GM21529 (cell line): ENCODE measurements around the gene CPD.
"Not testable (repeated sequence)": the region's sequence is repeated elsewhere in the genome, so short reads cannot be mapped to it uniquely, and the experiment has no call there.

ENCODE experiments used
- ATAC-seq: cut with Tn5 transposase; IDR thresholded peaks from one replicate; pipeline ENCODE4 v1.9.1; 2021; ENCODE audit not compliant: unreplicated experiment

Gene CPD

GRCh38 chr17:30378825-30379302 is at the start of gene CPD:
CPD (plus strand) TSS chr17:30378927; CDS start chr17:30378981, 54 bp downstream.
- ATAC-seq: peak; percentile 84

- ATAC-seq: peak; percentile 61
Measured at GRCh38 chr17:30332057-30332542, 46.6 kb upstream of the CPD start.

- no peak for ATAC-seq
Measured at GRCh38 chr17:30333503-30334360, 45.0 kb upstream of the CPD start, which contains the start of gene TMIGD1. TMIGD1 (minus strand) TSS chr17:30334057; CDS start chr17:30332133, 1,924 bp downstream.

GRCh38 chr17:30334421-30334820 is 44.3 kb upstream of the CPD start:
- ATAC-seq: no peak

- no peak for ATAC-seq
Measured at GRCh38 chr17:30336369-30337171, 42.2 kb upstream of the CPD start.

GRCh38 chr17:30337393-30337999 is 41.2 kb upstream of the CPD start:
- no peak for ATAC-seq

GRCh38 chr17:30339086-30339485 is 39.6 kb upstream of the CPD start:
- no peak for ATAC-seq

- ATAC-seq: no peak
Measured at GRCh38 chr17:30340801-30341356, 37.8 kb upstream of the CPD start.

- ATAC-seq: no peak
Measured at GRCh38 chr17:30341703-30342249, 37.0 kb upstream of the CPD start.

GRCh38 chr17:30343244-30343643 is 35.5 kb upstream of the CPD start:
- not testable (repeated sequence) for ATAC-seq

GRCh38 chr17:30343796-30344195 is 34.9 kb upstream of the CPD start:
- ATAC-seq: no peak

- no peak for ATAC-seq
Measured at GRCh38 chr17:30344283-30345088, 34.2 kb upstream of the CPD start.

GRCh38 chr17:30345089-30345433 is 33.7 kb upstream of the CPD start:
- no peak for ATAC-seq

GRCh38 chr17:30345527-30346075 is 33.1 kb upstream of the CPD start:
- ATAC-seq: no peak

GRCh38 chr17:30346221-30346795 is 32.4 kb upstream of the CPD start:
- ATAC-seq: no peak

GRCh38 chr17:30347488-30347887 is 31.2 kb upstream of the CPD start:
- no peak for ATAC-seq

GRCh38 chr17:30349252-30349651 is 29.5 kb upstream of the CPD start:
- no peak for ATAC-seq

- ATAC-seq: not testable (repeated sequence)
Measured at GRCh38 chr17:30351263-30351662, 27.5 kb upstream of the CPD start.

- ATAC-seq: no peak
Measured at GRCh38 chr17:30351735-30352134, 27.0 kb upstream of the CPD start.
